Measurements from ENCODE around the gene ZDHHC14.

ZDHHC14 gene

GRCh38 chr6:157647261-157647915, 266.4 kb downstream of the ZDHHC14 start:
- no peak overlapping the region for H3K27ac ChIP-seq
- TF ChIP-seq ZFX (IDR thresholded peaks at IDR 0.05; ENCODE audit: borderline replicate concordance): no peak
- TF ChIP-seq, protein P1, sequence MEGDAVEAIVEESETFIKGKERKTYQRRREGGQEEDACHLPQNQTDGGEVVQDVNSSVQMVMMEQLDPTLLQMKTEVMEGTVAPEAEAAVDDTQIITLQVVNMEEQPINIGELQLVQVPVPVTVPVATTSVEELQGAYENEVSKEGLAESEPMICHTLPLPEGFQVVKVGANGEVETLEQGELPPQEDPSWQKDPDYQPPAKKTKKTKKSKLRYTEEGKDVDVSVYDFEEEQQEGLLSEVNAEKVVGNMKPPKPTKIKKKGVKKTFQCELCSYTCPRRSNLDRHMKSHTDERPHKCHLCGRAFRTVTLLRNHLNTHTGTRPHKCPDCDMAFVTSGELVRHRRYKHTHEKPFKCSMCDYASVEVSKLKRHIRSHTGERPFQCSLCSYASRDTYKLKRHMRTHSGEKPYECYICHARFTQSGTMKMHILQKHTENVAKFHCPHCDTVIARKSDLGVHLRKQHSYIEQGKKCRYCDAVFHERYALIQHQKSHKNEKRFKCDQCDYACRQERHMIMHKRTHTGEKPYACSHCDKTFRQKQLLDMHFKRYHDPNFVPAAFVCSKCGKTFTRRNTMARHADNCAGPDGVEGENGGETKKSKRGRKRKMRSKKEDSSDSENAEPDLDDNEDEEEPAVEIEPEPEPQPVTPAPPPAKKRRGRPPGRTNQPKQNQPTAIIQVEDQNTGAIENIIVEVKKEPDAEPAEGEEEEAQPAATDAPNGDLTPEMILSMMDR (IDR thresholded peaks at IDR 0.05): no peak

- no peak overlapping the region for H3K27ac ChIP-seq
- TF ChIP-seq, protein P1 (IDR thresholded peaks at IDR 0.05): no peak
- TF ChIP-seq ZFX (IDR thresholded peaks at IDR 0.05; ENCODE audit: borderline replicate concordance): no peak
Measured at GRCh38 chr6:157648561-157648960, 267.6 kb downstream of the ZDHHC14 start.

DNA sequence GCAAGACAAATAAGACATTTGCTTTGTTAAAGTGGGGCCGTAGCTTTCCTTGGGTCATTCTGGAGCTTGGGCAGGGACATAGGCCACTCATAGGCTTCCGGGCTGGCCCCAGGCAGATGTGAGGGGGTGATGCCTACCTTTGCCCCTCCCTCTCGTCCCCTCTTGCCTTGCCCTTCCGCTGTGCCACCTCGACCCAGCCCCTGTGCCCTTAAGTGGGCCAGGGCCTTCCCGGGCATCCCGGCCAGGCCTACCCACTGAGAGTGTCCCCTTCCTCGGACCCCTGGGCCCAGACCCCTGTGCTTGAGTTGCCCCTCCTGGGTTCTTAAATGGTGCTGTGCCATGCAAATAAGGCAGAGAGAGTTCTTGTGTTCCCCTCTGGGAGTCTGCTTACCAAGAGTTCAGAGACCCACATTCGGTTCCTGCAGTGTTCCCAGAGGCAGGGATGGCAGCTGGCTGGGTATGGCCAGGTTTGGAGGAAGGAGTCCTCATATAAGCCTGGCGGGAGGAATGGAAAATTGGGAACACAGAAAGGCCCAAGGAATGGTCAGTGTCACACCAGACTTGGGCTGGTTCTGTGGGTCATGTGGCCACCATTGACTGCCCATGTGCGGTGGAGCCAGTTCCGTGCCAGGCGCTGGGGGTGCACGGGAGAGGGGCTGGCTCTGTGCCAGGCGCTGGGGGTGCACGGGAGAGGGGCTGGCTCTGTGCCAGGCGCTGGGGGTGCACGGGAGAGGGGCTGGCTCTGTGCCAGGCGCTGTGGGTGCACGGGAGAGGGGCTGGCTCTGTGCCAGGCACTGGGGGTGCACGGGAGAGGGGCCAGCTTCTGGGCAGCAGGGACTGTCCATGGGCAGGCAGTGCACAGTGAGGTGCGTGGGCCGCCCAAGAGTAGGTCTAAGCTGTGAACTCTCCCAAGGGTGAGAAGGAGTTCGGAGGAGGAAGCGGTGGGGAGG, 268.6 kb downstream of the ZDHHC14 start:
- no peak overlapping the region for H3K27ac ChIP-seq
- TF ChIP-seq, protein P1 (IDR thresholded peaks at IDR 0.05): no peak
- no peak for TF ChIP-seq ZFX (IDR thresholded peaks at IDR 0.05; ENCODE audit: borderline replicate concordance)

DNA sequence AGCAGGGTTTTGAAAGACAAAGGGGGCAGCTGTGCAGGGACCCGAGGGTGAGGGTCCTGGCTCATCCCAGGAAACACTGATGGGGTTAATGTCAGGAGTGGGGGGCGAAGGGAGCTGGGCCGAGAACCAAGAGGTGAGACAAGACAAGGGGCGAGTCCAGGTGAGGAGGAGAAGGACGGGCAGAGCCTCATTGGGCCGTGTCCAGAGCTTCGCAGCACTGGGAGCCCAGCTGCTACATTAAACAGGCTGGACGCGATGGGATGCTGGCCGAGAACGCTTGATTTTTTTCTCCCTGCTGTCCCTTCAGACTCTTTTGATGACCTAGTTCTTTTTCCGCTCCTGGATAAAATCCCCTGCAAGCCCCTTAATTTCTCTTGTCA, 269.3 kb downstream of the ZDHHC14 start:
- TF ChIP-seq, protein P1 (IDR thresholded peaks at IDR 0.05): no peak
- no peak overlapping the region for H3K27ac ChIP-seq

- TF ChIP-seq, protein P1 (IDR thresholded peaks at IDR 0.05): no peak
- no peak for TF ChIP-seq ZFX (IDR thresholded peaks at IDR 0.05; ENCODE audit: borderline replicate concordance)
- H3K27ac ChIP-seq: no peak overlapping the region
Measured at GRCh38 chr6:157650801-157651200, 269.8 kb downstream of the ZDHHC14 start.

GRCh38 chr6:157651731-157652490, 270.9 kb downstream of the ZDHHC14 start:
- H3K27ac ChIP-seq: no peak overlapping the region
- TF ChIP-seq ZFX (IDR thresholded peaks at IDR 0.05; ENCODE audit: borderline replicate concordance): no peak
- TF ChIP-seq, protein P1 (IDR thresholded peaks at IDR 0.05): no peak

Measured in 22Rv1 (cell line).